Measurements from ENCODE around the gene SEC14L2. TPM values are rescaled to one million over a fixed set of nuclear protein-coding genes. Genes with fewer than 3 reads are reported as not detected.

The SEC14L2 gene
- total and polyA plus RNA-seq, 2 of the 4 experiments (the other 2 are of a cell fraction): 38.7 to 54.8 TPM

DNA sequence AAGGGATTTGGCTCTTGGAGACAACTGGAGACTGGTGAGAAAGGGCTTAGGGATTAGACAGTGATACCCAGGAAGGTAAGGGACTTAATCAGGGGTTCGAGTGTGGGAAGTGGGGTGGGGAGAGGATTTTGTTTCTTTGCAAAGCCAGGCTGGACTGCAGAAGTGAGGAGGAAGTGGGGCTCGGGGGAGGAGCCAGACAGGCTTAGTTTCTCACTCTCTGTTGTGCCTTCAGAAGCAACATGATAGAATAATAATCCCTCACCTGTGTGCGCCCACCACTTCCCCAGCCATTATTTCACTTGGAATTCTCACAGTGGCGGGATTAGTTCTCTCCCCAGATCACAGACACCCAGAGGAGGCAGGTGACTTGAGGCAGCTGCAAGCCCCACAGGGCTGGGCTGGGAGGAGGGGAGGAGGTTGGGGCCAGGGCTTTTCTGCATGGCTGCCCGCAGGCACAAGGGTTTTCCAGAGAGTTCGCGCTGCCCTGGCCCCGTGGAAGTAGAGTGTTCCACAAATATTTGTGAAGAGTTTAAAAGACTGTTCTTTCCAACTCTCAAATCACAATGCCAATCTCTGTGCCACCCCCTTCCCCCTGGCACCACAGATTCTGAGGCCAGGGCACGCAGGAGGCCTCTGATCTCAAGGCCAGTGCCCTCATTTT lies 4.0 kb upstream of the SEC14L2 start:
- no peak overlapping the region for H2BK5ac ChIP-seq (ENCODE audit: low read depth, low read length, poor library complexity, severe bottlenecking)
- no peak overlapping the region for H3K56ac ChIP-seq (ENCODE audit: extremely low read depth, insufficient read depth, low read length)
- peaks cover 8% of the 10 kb centered on the region for H3K9me1 ChIP-seq (ENCODE audit: insufficient read depth, low read length)
- no peak overlapping the region for H2BK15ac ChIP-seq (ENCODE audit: low read depth, low read length)
- no peak overlapping the region for H3K27ac ChIP-seq (ENCODE audit: insufficient read depth, low read length)
- no peak overlapping the region for H3K23ac ChIP-seq (ENCODE audit: low read depth, low read length)
- H2AK9ac ChIP-seq (replicated peaks; ENCODE audit: low read depth, low read length, poor library complexity): peak overlapping the region; percentile 1
- no peak overlapping the region; the same call in 1 of the 2 replicates for H3K4ac ChIP-seq (ENCODE audit: low read depth, low read length)
- H3K18ac ChIP-seq (ENCODE audit: low read depth, low read length): no peak overlapping the region; the same call in 1 of the 2 replicates
- H4K20me1 ChIP-seq (ENCODE audit: insufficient read depth, low read length): peaks cover 4% of the 10 kb centered on the region
- peak overlapping the region; percentile 4; the same call in 1 of the 2 replicates for H4K5ac ChIP-seq (ENCODE audit: low read depth, low read length)
- in situ Hi-C loops (cut with MboI; ENCODE audit: low sequenced_read_pairs) (loop anchor here (10.0 kb wide), 2 partner anchors 92 to 288 kb away; no protein-coding TSS in a partner anchor), intact Hi-C loops (cut with micrococcal nuclease) (no loop called here), dilution Hi-C loops (cut with HindIII; ENCODE audit: low sequenced_read_pairs, unreplicated experiment) (no loop called here)
- no CpG with 5 or more reads among the region's 9 CpGs for WGBS, 2 experiments (ENCODE audit: extremely low coverage in 2 of 2, insufficient read length in 1 of 2)
- no peak for ATAC-seq (ENCODE audit: low read depth)
- no peak overlapping the region for H2BK120ac ChIP-seq (ENCODE audit: low read depth, low read length)
- no peak overlapping the region for H3K4me2 ChIP-seq (ENCODE audit: low read depth, low read length)
- H3K4me3 ChIP-seq (ENCODE audit: insufficient read depth, low read depth, low read length): no peak overlapping the region
- peak overlapping the region in 1 of 2 experiments; percentile 16; a peak in 1 of 4 replicates for H4K8ac ChIP-seq (ENCODE audit: low read depth in 2 of 2, low read length in 2 of 2)
- ChIA-PET CTCF (no interaction called here), POLR2A (ENCODE audit: unreplicated experiment) (no interaction called here)
- no peak overlapping the region for H3K14ac ChIP-seq (replicated peaks; ENCODE audit: low read depth, low read length)
- DNase-seq: no peak
- no peak overlapping the region for H3K9ac ChIP-seq (ENCODE audit: low read depth, low read length)
- no peaks in the 10 kb centered on the region for H3K36me3 ChIP-seq (ENCODE audit: control insufficient read depth, insufficient read depth, low read length)
- H3K27me3 ChIP-seq (ENCODE audit: control insufficient read depth, insufficient read depth, low read length): no peaks in the 10 kb centered on the region
- H4K91ac ChIP-seq (ENCODE audit: insufficient read depth, low read depth, low read length): no peak overlapping the region
- no peaks in the 10 kb centered on the region for H3K9me3 ChIP-seq (ENCODE audit: control insufficient read depth, insufficient read depth, low read length)
- BruUV-seq (replicated peaks): no TSS peak
- no peak overlapping the region for H2AK5ac ChIP-seq (ENCODE audit: low read depth, low read length)
- H2AFZ ChIP-seq (replicated peaks; ENCODE audit: low read length, poor library complexity): peak overlapping the region; percentile 66
- peaks cover 4 to 12% of the 10 kb centered on the region in 2 experiments for H3K79me1 ChIP-seq (ENCODE audit: low read depth in 1 of 2, low read length in 2 of 2)
- H2BK20ac ChIP-seq (ENCODE audit: low read depth, low read length): no peak overlapping the region
- H3K4me1 ChIP-seq (ENCODE audit: control insufficient read depth, insufficient read depth, low read length): peaks cover 8% of the 10 kb centered on the region
- TF ChIP-seq, protein P1, sequence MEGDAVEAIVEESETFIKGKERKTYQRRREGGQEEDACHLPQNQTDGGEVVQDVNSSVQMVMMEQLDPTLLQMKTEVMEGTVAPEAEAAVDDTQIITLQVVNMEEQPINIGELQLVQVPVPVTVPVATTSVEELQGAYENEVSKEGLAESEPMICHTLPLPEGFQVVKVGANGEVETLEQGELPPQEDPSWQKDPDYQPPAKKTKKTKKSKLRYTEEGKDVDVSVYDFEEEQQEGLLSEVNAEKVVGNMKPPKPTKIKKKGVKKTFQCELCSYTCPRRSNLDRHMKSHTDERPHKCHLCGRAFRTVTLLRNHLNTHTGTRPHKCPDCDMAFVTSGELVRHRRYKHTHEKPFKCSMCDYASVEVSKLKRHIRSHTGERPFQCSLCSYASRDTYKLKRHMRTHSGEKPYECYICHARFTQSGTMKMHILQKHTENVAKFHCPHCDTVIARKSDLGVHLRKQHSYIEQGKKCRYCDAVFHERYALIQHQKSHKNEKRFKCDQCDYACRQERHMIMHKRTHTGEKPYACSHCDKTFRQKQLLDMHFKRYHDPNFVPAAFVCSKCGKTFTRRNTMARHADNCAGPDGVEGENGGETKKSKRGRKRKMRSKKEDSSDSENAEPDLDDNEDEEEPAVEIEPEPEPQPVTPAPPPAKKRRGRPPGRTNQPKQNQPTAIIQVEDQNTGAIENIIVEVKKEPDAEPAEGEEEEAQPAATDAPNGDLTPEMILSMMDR (conservative IDR thresholded peaks at IDR 0.05; ENCODE audit: low read depth, low read length): no peak
- TF ChIP-seq MXI1 (IDR thresholded peaks at IDR 0.05; ENCODE audit: borderline replicate concordance, low read depth, low read length) (no peak), MAFK (IDR thresholded peaks at IDR 0.05; ENCODE audit: low read depth, low read length) (no peak), BHLHE40 (IDR thresholded peaks at IDR 0.05; ENCODE audit: low read depth, low read length) (no peak)
